ENCODE results near the gene DOCK9. TPM values are rescaled to one million over a fixed set of nuclear protein-coding genes. Genes with fewer than 3 reads are reported as not detected.
A peak's percentile ranks its signal among the peaks of the same experiment; 100 is the strongest.

Gene DOCK9
- total and polyA plus RNA-seq, 9 donors: 31.0 to 75.3 (median 45.4) TPM

DNA sequence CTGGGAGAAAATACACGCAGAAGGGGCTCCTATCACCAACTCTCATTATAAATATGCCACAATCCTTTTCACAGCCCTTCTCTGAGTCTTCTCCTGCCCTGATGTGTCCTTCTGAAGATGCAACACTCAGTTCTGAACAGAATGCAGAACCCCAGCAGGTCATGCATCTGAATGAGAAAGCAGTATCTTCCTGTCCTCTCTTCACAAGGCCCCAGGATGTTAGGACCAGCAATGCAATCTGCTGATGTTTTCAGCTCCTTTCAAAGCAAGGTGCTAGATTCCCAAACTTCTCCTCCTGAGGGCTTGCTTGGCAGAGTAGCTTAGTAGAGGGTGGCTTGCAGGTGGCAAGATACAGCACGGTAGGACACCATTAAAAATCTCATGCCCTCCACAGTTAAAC, 22.3 kb upstream of the DOCK9 start:
- Histone ChIP-seq H3K27ac (no peak overlapping the region), H3K9me3 (no peaks in the 10 kb centered on the region), H3K27me3 (no peaks in the 10 kb centered on the region), H3K4me3 (no peak overlapping the region), H3K36me3 (no peaks in the 10 kb centered on the region), H3K4me1 (ENCODE audit: insufficient read depth) (peaks cover 7% of the 10 kb centered on the region)
- TF ChIP-seq EP300 (IDR thresholded peaks at IDR 0.05) (no peak), CTCF (IDR thresholded peaks at IDR 0.05) (no peak), POLR2A (IDR thresholded peaks at IDR 0.05) (no peak)
- no peak for DNase-seq
- WGBS, 3 donors: 70 to 83% (median 78%) methylated on average over 2 of the region's 2 CpGs
- intact Hi-C loops (cut with DNase I): no loop called here

DNA sequence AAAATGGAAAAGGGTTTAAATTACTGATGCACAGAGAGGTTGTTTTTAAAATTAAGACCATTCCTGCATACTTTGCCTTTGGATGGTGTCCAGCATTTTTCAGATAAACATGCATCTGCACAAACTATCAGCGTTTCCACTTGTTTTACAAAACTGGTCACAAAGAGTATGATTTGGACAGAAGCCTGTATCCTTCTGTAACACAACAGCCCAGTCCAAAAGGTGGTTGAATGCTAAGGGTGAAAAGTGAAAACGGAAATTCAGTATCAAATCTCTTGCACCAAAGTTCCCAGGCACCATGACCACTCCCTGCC, 21.7 kb upstream of the DOCK9 start:
- H3K4me3 ChIP-seq: no peak overlapping the region
- no peak overlapping the region for H3K27ac ChIP-seq
- intact Hi-C loops (cut with DNase I): no loop called here
- peaks cover 7% of the 10 kb centered on the region for H3K4me1 ChIP-seq (ENCODE audit: insufficient read depth)
- H3K9me3 ChIP-seq: no peaks in the 10 kb centered on the region
- no peak for DNase-seq
- H3K27me3 ChIP-seq: no peaks in the 10 kb centered on the region
- no peaks in the 10 kb centered on the region for H3K36me3 ChIP-seq
- 1 to 14% (median 4%) methylated on average over 2 of the region's 2 CpGs for WGBS, 3 donors
- TF ChIP-seq EP300 (IDR thresholded peaks at IDR 0.05) (no peak), CTCF (IDR thresholded peaks at IDR 0.05) (no peak), POLR2A (IDR thresholded peaks at IDR 0.05) (no peak)

DNA sequence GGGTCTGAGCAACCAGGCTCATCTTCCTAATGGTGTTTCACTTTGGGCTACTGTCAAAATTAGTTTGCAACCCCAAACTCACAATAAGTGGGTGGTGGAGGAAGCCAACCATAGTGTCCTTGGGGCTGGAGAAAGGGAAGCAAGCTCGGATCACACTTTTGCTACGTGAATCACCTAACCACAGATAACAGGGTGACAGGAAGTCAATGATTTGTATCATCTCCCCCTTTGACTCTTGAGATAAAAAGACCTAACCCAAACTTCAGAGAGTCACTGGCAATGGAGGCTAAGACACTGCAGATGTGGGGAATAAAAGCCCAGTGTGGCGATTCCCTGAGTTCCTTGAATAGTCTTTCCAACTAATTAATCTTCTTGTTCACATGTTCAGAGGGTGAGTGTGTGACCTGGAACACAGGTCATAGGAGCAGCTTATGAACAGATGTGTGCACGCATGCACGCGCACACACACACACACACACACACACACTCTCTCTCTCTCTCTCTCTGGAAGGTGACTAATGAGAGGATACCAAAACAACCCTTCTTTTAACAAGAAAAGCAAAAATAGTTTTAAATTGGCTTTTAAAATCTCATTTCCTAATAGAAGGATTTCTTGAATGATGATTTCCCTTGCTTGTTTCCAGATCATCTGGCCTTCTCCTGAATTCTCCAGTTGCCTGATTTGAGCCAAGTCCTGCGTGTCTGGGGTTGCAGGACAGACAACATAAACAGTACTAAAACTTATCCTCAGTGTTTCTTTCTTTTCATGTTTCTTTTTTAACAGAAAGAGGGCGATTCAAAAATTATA, 21.2 kb upstream of the DOCK9 start:
- Histone ChIP-seq H3K36me3 (no peaks in the 10 kb centered on the region), H3K9me3 (no peaks in the 10 kb centered on the region), H3K4me3 (no peak overlapping the region), H3K27me3 (no peaks in the 10 kb centered on the region), H3K4me1 (ENCODE audit: insufficient read depth) (peaks cover 7% of the 10 kb centered on the region), H3K27ac (peak overlapping the region; percentile 25 to 28)
- WGBS, 3 donors: 16 to 28% (median 23%) methylated on average over 8 of the region's 8 CpGs
- DNase-seq: peak in 2 of 5 donors; percentile 34 to 43
- intact Hi-C loops (cut with DNase I): no loop called here
- TF ChIP-seq EP300 (IDR thresholded peaks at IDR 0.05) (no peak), POLR2A (IDR thresholded peaks at IDR 0.05) (no peak), CTCF (IDR thresholded peaks at IDR 0.05) (no peak)

GRCh38 chr13:98997738-98998641, 20.1 kb upstream of the DOCK9 start:
- Histone ChIP-seq H3K4me1 (ENCODE audit: insufficient read depth) (peaks cover 7% of the 10 kb centered on the region), H3K27ac (no peak overlapping the region), H3K4me3 (no peak overlapping the region), H3K9me3 (no peaks in the 10 kb centered on the region), H3K27me3 (no peaks in the 10 kb centered on the region), H3K36me3 (no peaks in the 10 kb centered on the region)
- DNase-seq: no peak
- intact Hi-C loops (cut with DNase I): no loop called here
- TF ChIP-seq CTCF (IDR thresholded peaks at IDR 0.05): no peak
- no peak for TF ChIP-seq EP300 (IDR thresholded peaks at IDR 0.05)
- TF ChIP-seq POLR2A (IDR thresholded peaks at IDR 0.05): no peak
- WGBS, 3 donors: 60 to 80% (median 77%) methylated on average over 9 of the region's 9 CpGs

Data from ovary (tissue), 9 donors.